Measurements from ENCODE around the gene ANKRD62. TPM values are rescaled to one million over a fixed set of nuclear protein-coding genes. Genes with fewer than 3 reads are reported as not detected.
"Not testable (repeated sequence)": the region's sequence is repeated elsewhere in the genome, so short reads cannot be mapped to it uniquely, and the experiment has no call there.

ANKRD62 gene
- total RNA-seq, 2 experiments from 2014 or later, result not detected

DNA sequence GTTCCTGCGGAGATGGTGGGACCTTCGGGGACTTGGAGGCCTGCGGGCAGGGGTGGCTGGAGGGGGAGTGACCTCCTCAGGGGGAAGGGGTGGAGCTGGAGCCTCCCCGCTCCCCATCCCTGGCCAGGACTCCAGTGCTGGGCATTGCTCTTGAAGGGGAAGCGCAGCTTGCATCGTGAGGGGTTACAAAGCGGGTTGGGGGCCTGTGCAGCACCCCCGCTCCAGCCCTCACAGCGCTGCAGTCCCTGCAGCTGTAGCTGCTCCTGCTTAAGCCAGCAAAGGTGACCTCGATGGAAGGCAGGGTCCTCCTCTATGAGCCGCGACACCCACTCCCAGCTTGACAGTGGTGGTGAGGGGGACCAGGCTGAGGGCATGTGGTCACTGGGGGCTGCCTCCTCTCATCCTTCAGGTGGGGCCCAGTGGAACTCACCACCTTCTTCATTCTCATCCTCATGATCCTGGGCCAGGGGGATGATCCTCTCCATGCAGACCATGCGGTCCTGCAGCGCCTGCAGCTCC is 36.7 kb upstream of the ANKRD62 start:
- H3K4me3 Mint-ChIP-seq, result no peak overlapping the region
- H3K27me3 Mint-ChIP-seq, result peaks cover 2% of the 10 kb centered on the region
- H3K36me3 Mint-ChIP-seq, result no peaks in the 10 kb centered on the region
- ChIA-PET POLR2A (no interaction called here), CTCF (interaction anchor here (1.0 to 1.6 kb wide), 2 partner anchors 8 to 180 kb away, joined by 4 read pairs; no protein-coding TSS in a partner anchor)
- H3K4me1 Mint-ChIP-seq (ENCODE audit: low read depth), result no peaks in the 10 kb centered on the region
- no peaks in the 10 kb centered on the region for H3K9me3 Mint-ChIP-seq
- no peak overlapping the region for H3K27ac Mint-ChIP-seq
- DNase-seq, result no peak
- intact Hi-C loops (cut with micrococcal nuclease), result no loop called here

DNA sequence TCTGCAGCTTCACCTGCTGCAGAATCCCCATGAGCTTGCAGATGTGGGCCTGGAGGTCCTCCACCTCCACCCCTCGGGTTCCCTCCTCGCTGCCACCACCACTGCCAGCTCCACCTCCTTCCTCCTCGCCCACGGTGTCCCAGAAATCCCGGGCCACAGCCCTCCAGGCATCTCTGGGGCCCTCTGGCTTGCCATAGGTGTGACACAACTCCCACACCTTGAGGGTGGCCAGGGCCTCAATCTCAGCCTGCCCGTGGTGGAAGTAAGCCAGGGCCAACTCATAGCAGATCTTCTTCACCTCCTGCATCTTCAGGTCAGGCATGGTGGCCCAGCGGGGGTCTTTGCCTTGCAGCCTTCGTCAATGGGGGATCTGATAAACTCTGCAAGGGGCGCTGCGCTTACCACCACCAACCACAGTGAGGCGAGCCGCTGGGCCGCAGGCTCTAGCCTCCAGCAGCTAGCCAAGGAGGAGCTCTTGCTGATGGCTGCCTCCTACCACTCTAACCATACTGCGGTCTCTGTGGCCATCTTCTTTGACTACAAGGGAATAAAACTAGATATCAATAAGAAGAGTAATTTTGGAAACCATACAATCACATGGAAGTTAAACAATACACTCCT is 36.1 kb upstream of the ANKRD62 start:
- no peaks in the 10 kb centered on the region for H3K4me1 Mint-ChIP-seq (ENCODE audit: low read depth)
- H3K27me3 Mint-ChIP-seq, result peaks cover 2% of the 10 kb centered on the region
- H3K27ac Mint-ChIP-seq, result no peak overlapping the region
- intact Hi-C loops (cut with micrococcal nuclease), result no loop called here
- no peak for DNase-seq
- H3K36me3 Mint-ChIP-seq, result no peaks in the 10 kb centered on the region
- H3K9me3 Mint-ChIP-seq, result no peaks in the 10 kb centered on the region
- ChIA-PET POLR2A (no interaction called here), CTCF (interaction anchor here (1.0 to 1.6 kb wide), 2 partner anchors 9 to 179 kb away, joined by 4 read pairs; no protein-coding TSS in a partner anchor)
- no peak overlapping the region for H3K4me3 Mint-ChIP-seq

GRCh38 chr18:12059334-12060181 is 34.1 kb upstream of the ANKRD62 start:
- DNase-seq, result no peak
- CTCF ChIA-PET, result no interaction called here
- Mint-ChIP-seq H3K4me3 (no peak overlapping the region), H3K4me1 (ENCODE audit: low read depth) (no peaks in the 10 kb centered on the region), H3K9me3 (no peaks in the 10 kb centered on the region), H3K36me3 (no peaks in the 10 kb centered on the region), H3K27me3 (no peaks in the 10 kb centered on the region), H3K27ac (no peak overlapping the region)
- POLR2A ChIA-PET, result no interaction called here
- intact Hi-C loops (cut with micrococcal nuclease), result no loop called here

DNA sequence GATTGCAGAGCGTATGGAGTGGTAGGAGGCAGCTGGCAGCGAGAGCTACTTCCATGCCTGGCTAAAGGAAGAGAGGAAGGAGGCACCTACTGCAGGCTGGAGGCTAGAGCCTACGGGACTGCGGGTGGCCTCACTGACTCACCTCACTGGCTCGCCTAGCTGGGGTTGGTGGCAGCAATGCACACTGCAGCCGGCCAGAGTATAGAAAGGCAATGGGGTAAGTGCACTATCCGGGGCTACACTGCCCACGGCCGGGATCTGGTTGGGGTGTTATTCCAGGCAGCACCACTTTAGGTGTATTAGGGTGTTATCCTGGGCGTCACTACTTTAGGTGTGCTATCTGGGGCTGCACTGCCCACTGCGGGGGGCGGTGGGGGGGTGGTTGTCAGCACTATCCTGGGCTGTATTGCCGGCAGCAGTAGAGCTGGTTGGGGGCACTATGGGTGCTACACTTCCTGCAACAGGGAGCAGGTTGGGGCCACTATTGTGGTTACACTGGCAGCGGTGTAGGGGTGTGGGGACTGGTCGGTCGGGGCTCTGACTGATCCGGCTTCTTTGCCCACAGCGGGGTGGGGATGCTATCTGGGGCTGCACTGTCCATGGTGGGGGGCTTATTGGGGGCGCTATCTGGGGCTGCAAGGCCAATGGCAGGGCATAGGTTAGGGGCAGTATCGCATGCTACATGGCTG is 33.3 kb upstream of the ANKRD62 start:
- POLR2A ChIA-PET, result no interaction called here
- Mint-ChIP-seq H3K27ac (no peak overlapping the region), H3K9me3 (no peaks in the 10 kb centered on the region), H3K36me3 (no peaks in the 10 kb centered on the region), H3K27me3 (no peaks in the 10 kb centered on the region), H3K4me3 (no peak overlapping the region), H3K4me1 (ENCODE audit: low read depth) (no peaks in the 10 kb centered on the region)
- intact Hi-C loops (cut with micrococcal nuclease), result no loop called here
- CTCF ChIA-PET, result no interaction called here
- no peak for DNase-seq

DNA sequence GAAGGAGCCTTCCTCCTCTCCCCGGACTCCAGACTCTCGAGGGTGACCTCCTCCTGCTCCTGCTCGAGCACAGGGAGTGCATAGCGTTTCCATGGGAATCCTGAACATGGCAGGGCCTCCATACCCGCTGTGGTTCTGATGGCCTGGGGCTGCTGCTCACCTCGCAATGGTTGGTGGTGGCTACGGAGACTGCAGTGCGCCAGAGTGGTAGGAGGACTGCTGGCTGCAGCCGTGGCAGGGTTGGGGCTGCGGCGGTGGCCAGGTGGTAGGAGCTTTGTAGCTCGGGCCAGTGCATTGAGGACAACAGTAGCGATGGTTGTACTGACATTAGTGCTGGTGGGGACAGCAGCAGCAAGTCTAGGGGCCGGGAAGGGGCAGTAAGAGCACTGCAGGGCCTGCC is 32.0 kb upstream of the ANKRD62 start:
- H3K4me3 Mint-ChIP-seq, result no peak overlapping the region
- CTCF ChIA-PET, result no interaction called here
- intact Hi-C loops (cut with micrococcal nuclease), result no loop called here

GRCh38 chr18:12062974-12063373 is 30.7 kb upstream of the ANKRD62 start:
- CTCF ChIA-PET, result interaction anchor here (0.6 kb wide), 1 partner anchor 25 kb away, joined by 3 read pairs; no protein-coding TSS in a partner anchor
- Mint-ChIP-seq H3K36me3 (no peaks in the 10 kb centered on the region), H3K4me3 (no peak overlapping the region), H3K4me1 (ENCODE audit: low read depth) (no peaks in the 10 kb centered on the region), H3K27ac (no peak overlapping the region), H3K9me3 (no peaks in the 10 kb centered on the region), H3K27me3 (no peaks in the 10 kb centered on the region)
- POLR2A ChIA-PET, result no interaction called here
- intact Hi-C loops (cut with micrococcal nuclease), result no loop called here
- DNase-seq, result no peak

More for the DNA sequence above, 32.0 kb upstream of the ANKRD62 start:
- no peak for DNase-seq
- no peaks in the 10 kb centered on the region for H3K27me3 Mint-ChIP-seq
- no peaks in the 10 kb centered on the region for H3K36me3 Mint-ChIP-seq
- no peak overlapping the region for H3K27ac Mint-ChIP-seq
- H3K9me3 Mint-ChIP-seq, result no peaks in the 10 kb centered on the region
- no peaks in the 10 kb centered on the region for H3K4me1 Mint-ChIP-seq (ENCODE audit: low read depth)
- POLR2A ChIA-PET, result no interaction called here

DNA sequence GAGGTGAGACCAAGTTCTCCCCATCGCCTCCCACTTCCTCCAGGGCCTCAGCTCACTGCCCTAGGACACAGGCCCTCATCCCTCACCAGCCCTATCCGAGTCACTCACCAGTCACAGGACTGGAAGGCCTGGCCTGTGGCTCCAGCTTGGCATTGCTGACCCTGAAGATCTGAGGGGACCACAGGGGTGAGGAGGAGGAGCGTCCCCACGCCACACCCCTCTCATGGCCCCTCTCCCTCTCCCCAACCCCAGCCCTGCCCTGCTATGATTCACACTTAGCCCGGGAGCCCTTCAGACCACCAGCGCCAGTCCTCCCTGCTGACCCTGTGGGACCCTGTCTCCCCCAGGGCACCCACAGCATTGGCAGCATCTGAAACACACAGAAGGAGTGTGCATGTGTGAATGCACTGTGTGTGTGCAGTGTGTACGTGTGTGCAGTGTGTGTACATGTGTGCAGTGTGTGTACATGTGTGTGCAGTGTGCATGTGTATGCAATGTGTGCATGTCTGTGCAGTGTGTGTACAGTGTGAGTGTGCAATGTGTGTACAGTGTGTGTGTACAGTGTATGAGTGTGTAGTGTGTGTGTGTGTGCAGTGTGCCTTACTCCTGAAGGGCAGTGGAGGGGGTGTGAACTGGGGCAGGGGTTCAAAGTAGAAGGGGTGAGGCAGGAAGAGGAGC is 29.4 kb upstream of the ANKRD62 start:
- no peaks in the 10 kb centered on the region for H3K36me3 Mint-ChIP-seq
- intact Hi-C loops (cut with micrococcal nuclease), result no loop called here
- H3K27ac Mint-ChIP-seq, result no peak overlapping the region
- H3K27me3 Mint-ChIP-seq, result no peaks in the 10 kb centered on the region
- H3K4me1 Mint-ChIP-seq (ENCODE audit: low read depth), result no peaks in the 10 kb centered on the region
- no peak for DNase-seq
- H3K4me3 Mint-ChIP-seq, result no peak overlapping the region
- no peaks in the 10 kb centered on the region for H3K9me3 Mint-ChIP-seq
- ChIA-PET POLR2A (no interaction called here), CTCF (no interaction called here)

GRCh38 chr18:12065397-12065796 is 28.2 kb upstream of the ANKRD62 start:
- POLR2A ChIA-PET, result no interaction called here
- Mint-ChIP-seq H3K36me3 (no peaks in the 10 kb centered on the region), H3K27me3 (no peaks in the 10 kb centered on the region), H3K27ac (no peak overlapping the region), H3K4me3 (no peak overlapping the region), H3K9me3 (no peaks in the 10 kb centered on the region), H3K4me1 (ENCODE audit: low read depth) (no peaks in the 10 kb centered on the region)
- intact Hi-C loops (cut with micrococcal nuclease), result no loop called here
- no peak for DNase-seq
- CTCF ChIA-PET, result no interaction called here

GRCh38 chr18:12066910-12067511 is 26.6 kb upstream of the ANKRD62 start:
- POLR2A ChIA-PET, result no interaction called here
- Mint-ChIP-seq H3K27ac (no peak overlapping the region), H3K27me3 (no peaks in the 10 kb centered on the region), H3K9me3 (no peaks in the 10 kb centered on the region), H3K4me1 (ENCODE audit: low read depth) (no peaks in the 10 kb centered on the region), H3K36me3 (no peaks in the 10 kb centered on the region), H3K4me3 (no peak overlapping the region)
- CTCF ChIA-PET, result no interaction called here
- intact Hi-C loops (cut with micrococcal nuclease), result no loop called here
- DNase-seq, result no peak

DNA sequence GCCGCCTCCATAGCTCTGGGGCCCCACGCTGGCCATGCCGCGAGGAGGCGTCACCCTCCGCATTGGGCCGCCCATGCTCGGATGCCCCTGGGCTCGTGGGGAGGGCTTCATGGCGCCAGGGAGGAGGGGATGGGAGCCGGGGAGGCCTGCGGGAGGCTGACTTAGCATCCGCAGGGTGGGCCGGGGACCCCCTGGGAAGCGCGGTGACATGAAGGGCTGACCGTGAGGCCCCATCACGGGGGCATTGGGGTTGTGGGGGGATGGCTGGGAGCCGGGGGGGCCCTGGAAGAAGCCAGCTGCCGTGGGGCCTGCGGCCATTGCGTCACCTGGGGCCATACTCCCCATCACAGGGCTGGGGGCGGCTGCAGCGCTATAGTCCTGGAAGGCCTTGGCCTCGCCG is 26.0 kb upstream of the ANKRD62 start:
- intact Hi-C loops (cut with micrococcal nuclease), result no loop called here
- Mint-ChIP-seq H3K36me3 (no peaks in the 10 kb centered on the region), H3K4me1 (ENCODE audit: low read depth) (no peaks in the 10 kb centered on the region), H3K4me3 (no peak overlapping the region), H3K27ac (no peak overlapping the region), H3K9me3 (no peaks in the 10 kb centered on the region), H3K27me3 (no peaks in the 10 kb centered on the region)
- no peak for DNase-seq
- ChIA-PET POLR2A (no interaction called here), CTCF (no interaction called here)

DNA sequence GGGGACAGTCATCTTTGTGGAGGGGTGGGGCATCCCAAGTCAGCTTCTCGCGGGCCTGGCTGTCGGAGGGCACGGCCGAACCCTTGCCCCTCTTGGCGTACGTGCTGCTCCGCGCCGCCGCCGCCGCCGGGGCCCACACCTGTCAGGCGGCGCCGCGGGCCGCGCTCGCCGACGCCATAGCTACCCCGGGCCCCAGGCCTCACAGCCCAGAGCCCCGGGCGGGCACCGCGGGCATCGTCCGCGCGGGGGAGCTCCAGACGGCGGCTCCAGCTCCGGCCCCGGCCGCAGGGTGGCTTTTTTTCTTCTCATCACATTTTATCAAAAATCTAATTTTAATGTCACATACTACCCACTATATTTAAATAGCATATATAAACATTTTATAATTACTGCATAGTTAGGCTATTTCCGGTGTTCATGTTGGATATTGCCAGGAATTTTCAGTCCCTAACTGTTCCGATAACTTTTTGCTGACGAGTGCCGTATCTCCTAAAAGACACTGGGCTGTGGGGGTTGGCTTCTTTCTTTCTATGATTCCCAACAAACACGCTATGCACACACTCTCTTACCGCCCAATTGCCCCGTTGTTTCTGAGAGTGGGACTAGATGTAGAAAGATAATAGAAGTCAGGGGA is 25.2 kb upstream of the ANKRD62 start:
- H3K27me3 Mint-ChIP-seq; CTCF ChIA-PET; intact Hi-C loops (cut with micrococcal nuclease); POLR2A ChIA-PET; H3K4me3 Mint-ChIP-seq; DNase-seq; H3K9me3 Mint-ChIP-seq; H3K36me3 Mint-ChIP-seq; H3K4me1 Mint-ChIP-seq (ENCODE audit: low read depth); H3K27ac Mint-ChIP-seq: not testable (repeated sequence)
